Right renal pelvis (tissue), 4 donors: ENCODE data around the gene BSCL2. TPM values are rescaled to one million over a fixed set of nuclear protein-coding genes. Genes with fewer than 3 reads are reported as not detected.
"Not testable (repeated sequence)": the region's sequence is repeated elsewhere in the genome, so short reads cannot be mapped to it uniquely, and the experiment has no call there.

Experiments used
- DNase-seq, 4 donors: peaks; one replicate each; pipeline ENCODE4 v3.0.0-alpha.2; 2013; ENCODE audit warnings: low read depth in 4 of 4, low spot score in 3 of 4, missing footprints in 1 of 4
- polyA plus RNA-seq, 4 donors: library from polyadenylated mRNA; unstranded; fragments of 120-200 nt; gene quantifications; one replicate each; pipeline ENCODE4 v1.2.1, GENCODE V29; 2013; ENCODE audit not compliant: insufficient read length in 4 of 4

Gene BSCL2
- polyA plus RNA-seq, result 10 to 100 TPM; 60.3 to 69.8 (median 68.3) TPM

DNA sequence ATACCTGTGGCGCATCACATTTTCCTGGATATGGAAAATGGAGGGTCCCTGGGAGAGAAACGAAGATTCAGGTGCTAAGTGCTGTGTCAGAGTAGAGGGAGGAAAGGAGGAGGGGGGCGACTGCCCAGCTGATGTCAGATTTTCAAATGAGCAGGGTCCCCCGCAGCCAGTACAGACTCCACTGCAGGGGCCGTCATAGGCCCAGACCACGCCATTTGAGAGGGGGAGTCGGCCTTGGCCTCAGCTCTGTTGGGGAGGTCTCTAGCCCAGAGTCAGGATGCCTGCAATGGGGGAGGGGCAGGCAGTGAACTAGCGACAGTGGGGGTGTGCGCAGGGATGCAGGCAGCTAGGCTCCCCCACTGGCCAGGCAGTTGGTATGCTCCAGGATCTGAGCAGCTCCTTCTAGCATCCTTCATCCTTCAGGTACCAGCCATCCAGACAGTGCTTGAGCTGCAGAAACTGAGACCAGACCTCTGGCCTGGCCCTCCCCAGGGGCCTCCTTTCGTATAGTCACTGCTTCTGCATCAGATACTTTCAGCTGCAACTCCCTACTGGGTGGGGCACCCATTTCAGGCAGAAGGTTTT, at the start of gene BSCL2, which contains the start of gene GNG3:
TSS of gene BSCL2 (minus strand) at position 148 of the 585 bp plus-strand sequence. CDS start 229 bp downstream, outside the sequence.
TSS of gene GNG3 (plus strand) at position 400 of the 585 bp plus-strand sequence. CDS start 620 bp downstream, outside the sequence.
- DNase-seq, result peak in 2 of 4 donors; percentile 72 to 75

DNA sequence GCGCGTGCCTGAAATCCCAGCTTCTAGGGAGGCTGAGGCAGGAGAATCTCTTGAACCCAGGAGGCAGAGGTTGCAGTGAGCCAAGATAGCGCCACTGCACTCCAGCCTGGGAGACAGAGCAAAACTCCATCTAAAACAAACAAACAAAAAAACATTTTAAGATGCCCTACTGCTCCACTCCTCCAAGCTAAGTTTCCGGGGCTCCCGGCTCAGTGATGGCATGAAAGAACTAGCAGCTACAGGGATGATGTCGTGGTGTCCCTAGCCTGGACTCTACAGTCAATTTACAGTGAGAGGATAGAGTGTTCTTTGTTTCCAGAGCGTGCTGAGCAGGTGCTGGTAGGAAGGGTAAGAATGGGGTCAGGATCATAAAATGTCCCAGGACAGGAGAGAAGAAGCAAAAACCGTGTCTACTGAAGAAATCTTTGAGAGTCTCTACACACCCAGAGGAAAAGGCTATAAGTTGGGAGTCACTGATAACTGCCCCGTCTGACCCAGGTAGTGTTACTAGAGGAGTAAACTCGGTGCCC, 47.9 kb upstream of the BSCL2 start:
- no peak for DNase-seq

DNA sequence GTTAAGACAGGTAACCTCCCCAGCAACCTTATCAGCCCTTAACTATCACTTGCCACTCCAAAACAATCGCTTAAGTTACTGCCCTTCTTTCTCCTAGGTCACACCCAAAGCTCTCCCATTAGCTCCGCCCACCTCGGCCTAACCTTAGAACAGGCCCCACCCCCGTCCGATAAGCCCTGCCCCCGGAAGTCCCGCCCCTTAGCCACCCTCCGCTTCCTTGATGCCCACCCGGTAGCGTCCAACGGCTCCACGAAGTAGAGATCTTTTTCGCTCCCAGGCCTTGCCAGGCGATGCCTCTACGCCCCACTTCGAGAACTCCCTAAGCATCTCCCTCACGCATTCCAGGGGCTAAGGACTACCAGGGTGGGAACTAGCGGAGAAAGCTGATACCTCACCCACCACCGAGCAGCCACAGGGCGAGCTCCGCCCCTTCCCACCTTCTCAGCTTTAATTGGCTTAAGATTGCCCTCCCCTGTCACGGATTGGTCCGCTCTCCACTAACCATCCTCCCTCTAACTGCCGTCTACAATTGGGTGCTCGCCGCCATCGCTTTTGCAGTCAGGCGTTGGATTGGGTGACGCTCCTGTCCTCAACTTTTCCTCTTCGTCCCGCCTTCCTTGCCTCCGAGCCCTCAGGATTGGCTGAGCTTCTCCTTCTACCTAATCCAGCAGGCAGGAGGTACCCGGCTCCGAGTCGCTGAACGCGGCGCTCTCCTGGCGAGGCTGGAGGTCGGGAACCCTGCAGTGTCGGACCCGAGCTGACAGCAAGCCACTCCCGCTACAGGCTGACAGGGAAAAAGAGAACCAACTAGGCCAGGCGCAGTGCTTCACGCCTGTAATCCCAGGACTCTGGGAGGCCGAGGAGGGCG, 46.7 kb upstream of the BSCL2 start, which contains the start of gene ZBTB3:
TSS of gene ZBTB3 (minus strand) at position 425 of the 868 bp plus-strand sequence. CDS start 496 bp downstream, outside the sequence.
- DNase-seq, result peak; percentile 91 to 98 (median 96)

DNA sequence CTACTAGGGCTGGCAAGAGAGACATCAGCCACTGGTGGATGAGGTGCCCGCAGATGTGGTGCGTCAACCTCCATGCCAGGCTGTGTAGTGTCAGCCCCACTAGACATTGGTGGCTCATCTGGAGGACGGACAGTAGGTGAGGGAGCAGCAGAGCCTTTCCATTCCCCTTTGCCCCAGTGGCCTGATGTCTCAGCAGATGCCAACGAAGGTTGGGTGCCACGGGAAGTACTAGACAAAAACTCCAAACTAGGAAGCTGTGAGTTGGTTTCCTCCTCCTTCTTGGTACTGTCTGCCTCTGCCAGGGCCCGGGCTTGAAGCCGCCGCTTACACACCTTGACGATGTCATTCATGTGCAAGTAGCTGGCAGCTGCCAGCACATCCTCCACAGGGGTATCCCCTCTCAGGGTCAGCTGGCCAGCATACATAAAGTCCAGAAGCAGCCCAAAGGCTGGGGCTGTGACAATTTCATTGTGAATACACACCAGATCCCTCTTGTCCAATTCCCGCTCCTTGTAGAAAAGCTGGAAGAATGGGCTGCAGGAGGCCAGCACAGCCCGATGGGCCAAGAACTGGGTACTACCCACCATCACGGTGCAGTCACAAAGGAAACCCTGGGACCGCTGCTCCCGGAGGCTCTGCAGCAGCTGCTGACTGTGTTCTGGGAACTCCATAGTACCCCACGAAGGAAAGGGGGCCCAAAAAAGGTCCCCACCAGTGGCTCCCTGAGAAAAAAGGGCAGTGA, 45.9 kb upstream of the BSCL2 start:
- DNase-seq, result no peak

DNA sequence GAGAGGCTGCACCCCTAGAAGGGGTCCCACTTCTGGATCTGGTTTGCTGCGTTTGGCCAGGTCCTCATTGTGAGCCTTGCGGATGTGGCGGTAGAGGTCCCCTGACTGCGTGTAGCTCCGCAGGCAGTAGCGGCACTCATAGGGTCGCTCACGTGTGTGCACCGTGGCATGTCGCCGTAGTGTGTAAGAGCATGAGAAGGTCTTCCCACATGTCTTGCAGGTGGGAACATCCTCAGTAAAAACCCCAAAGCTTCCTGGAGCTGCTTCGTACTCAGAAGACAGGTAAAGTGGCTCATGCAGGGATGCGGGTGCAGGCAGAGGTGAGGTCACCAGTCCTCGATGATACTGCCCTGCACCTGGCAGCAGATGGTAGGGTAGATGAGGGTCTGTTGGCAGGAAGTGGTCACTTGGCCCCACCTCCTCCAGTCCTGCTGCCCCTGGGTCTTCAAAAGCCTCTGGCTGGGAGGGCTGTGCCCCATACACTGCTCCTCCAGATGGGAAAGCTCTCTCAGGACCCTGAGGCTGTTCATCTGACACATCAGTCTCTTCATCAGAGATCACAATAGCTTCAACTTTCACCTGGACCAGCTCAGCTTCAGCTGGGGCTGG, 45.1 kb upstream of the BSCL2 start:
- no peak for DNase-seq

DNA sequence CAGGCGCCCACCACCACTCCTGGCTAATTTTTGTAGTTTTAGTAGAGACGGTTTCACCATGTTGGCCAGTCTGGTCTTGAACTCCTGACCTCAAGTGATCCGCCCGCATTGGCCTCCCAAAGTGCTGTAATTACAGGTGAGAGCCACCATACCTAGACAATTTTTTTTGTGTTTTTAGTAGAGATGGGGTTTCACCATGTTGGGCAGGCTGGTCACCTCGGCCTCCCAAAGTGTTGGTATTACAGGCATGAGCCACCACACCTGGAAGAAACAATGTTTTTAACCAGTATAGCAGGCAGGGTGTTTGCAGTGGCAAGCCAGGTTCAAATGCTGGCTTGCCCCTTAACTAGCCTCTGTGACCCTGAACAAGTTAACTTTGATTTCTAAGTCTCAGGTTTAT, 42.7 kb upstream of the BSCL2 start:
- DNase-seq, result not testable (repeated sequence)

DNA sequence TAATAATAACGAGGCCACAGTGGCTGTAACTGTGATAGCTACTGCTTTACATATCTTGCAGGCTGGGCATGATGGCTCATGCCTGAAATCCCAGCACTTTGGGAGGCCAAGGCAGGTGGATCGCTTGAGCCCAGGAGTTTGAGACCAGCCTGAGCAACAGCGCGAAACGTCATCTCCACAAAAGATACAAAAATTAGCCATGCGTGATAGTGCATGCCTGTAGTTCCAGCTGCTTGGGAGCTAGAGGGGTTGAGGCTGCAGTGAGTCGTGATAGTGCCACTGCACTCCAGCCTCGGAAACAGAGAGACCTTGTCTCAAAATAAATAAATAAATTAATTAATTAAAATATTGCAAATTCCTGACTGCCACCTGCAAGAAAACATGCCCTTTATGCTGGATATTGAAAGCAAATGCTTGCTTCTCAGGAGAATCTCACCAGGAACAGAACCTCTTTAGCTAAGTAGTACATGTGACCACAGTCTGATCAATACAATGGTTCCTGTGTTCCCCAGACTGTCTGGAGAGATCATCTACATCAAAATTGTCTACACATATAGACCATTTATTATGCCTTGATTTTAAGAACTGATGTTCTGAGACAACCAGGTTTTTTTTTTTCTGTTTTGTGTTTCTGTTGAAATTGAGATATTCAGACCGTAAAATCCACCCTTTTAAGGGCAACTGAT, 40.4 kb upstream of the BSCL2 start:
- DNase-seq, result no peak

DNA sequence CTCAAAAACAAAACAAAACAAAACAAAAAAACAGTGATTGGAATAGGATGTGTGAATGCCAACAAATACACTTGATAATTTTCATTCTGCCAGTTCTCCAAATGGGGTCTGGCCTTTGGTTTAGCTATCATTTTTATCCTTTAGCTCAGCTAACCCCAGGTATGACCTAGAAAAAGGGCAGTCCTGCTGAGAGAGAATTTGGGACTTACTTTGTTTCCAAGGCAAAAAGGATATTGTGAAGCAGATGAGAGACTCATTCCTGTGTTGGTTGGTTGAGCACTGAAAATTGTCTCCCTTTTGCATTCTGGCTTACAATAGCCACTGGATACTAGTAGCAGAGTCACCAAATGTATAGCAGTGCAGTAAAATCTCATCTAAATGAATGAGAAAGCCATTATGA, 30.0 kb upstream of the BSCL2 start:
- DNase-seq, result no peak

DNA sequence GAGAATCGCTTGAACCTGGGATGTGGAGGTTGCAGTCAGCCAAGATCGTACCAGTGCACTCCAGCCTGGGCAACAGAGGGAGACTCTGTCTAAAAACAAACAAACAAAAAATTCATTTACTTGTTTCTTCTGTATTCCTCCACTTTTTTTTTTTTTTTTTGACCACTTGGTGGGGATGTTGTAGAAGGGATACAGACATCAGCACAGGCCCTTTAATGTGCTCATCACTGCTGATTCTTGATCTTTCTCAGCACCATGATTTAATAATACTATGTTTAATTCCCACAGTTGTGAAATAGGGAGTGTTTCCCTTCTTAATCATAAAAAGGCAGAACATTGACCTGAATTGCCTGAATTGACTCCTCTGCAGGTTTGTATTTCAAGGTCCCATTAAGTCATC, 25.6 kb upstream of the BSCL2 start:
- no peak for DNase-seq

DNA sequence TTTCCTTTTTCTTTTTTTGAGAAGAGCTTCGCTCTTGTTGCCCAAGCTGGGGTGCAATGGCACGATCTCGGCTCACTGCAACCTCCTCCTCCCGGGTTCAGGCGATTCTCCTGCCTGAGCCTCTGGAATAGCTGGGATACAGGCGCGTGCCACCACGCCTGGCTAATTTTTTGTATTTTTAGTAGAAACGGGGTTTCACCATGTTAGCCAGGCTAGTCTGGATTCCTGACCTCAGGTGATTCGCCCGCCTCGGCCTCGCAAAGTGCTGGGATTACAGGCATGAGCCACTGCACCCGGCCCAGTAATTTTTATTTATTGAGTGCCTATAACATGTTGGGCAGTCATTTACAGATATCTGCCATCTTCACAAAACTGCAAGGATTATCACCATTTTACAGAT, 22.9 kb upstream of the BSCL2 start:
- not testable (repeated sequence) for DNase-seq

DNA sequence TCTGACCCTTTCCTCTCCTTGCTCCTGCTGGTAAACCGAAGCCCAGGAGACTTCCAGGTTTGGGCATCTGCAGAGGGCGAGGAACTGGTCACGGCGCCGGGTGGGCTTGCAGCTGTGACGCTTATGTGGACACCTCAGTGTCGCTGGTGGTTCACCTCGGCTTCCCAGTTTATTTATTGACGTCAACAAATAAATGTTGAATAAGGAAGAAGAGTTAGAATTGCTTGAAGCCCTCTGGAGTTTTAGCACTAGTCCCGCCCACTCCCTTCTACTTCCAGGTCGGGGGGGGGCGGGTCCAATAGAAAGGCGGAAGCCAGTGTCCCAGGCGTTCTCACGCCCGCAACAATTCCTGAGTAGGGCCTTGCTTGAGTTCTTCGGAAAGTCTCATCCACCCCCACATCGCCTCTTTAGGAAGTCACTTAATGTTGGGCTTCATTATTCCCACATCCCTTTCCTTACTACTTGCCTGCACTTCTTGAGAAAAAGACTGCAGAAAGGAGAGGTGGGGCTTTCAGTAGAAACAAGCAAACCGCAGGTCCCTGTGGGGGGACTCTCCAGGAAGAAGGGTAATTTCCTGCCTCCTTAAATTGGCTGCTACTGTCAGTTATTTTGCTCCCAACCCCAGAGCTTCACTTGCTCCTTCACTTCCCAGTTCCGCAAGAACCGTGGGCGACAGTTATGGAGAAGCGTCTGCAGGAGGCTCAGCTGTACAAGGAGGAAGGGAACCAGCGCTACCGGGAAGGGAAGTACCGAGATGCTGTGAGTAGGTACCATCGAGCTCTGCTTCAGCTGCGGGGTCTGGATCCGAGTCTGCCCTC, 21.2 kb upstream of the BSCL2 start, which contains the start of gene TTC9C:
TSS of gene TTC9C (plus strand) at position 316 of the 818 bp plus-strand sequence. CDS start at position 679, 363 bp downstream.
- DNase-seq, result peak; percentile 74 to 80 (median 76)

DNA sequence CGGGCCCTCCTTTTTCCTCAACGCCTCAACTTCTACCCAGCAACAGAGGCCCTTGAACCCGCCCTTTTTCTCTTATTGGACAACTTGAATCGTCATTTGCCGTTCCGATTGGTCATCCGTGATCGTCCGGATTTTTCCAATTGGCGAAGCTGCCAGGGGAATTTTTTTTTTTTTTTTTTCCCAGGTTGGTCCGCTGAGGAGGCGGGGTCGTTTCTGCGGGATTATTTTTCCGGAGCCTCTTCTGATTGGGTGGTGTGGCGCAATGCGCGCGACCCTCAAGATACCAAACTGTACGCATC, 20.6 kb upstream of the BSCL2 start:
- DNase-seq, result peak; percentile 93 to 98 (median 98)

DNA sequence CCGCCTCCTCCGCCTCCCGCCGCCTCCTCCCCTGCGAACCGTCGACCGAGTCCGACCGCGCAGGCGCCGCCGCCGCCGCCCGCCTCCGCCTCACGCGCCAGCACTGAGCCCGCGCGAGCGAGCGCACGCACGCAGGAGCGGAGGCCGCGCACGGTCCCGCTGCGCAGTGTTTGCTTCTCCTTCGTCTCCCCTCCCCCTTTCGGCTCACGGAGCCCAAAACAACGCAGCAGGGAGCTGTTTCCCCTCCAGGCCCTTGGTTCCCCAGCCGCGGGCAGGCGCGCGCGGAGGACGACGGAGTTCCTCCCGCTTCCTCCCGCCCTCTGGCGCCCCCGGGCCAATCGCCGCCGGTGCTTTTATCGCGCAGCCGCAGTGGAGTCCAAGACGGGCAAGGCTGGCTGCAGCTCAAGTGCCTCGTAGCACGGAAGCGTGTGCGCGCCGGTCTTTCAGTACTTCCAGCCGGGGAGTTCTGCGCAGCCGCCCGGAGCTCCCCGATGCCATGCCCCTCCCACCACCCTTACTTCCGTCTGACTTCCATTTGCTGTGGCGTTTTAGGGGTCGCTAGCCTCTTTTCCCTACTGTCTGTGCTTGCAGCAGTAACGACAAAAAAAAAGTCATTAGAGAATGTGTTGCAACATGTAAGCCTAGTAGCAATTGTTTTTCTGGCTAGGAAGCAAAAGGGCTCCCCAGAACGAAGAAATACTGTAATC, 20.1 kb upstream of the BSCL2 start, which contains the start of gene HNRNPUL2:
TSS of gene HNRNPUL2 (minus strand) at position 293 of the 707 bp plus-strand sequence. CDS start 301 bp downstream, outside the sequence.
- DNase-seq, result peak; percentile 96 to 97 (median 97)

DNA sequence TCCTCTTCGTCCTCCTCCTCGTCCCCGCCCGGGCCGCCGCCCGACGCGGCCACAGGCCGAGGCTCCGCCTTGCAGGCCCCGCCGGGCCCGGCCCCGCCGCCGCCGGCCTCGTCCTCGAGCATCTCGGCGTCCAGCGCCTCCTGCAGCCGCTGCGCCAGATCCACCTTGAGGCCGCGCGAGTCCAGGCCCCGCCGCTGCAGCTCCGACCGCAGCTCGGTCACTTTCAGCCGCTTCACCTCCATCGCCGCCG, 19.6 kb upstream of the BSCL2 start:
- DNase-seq, result no peak

DNA sequence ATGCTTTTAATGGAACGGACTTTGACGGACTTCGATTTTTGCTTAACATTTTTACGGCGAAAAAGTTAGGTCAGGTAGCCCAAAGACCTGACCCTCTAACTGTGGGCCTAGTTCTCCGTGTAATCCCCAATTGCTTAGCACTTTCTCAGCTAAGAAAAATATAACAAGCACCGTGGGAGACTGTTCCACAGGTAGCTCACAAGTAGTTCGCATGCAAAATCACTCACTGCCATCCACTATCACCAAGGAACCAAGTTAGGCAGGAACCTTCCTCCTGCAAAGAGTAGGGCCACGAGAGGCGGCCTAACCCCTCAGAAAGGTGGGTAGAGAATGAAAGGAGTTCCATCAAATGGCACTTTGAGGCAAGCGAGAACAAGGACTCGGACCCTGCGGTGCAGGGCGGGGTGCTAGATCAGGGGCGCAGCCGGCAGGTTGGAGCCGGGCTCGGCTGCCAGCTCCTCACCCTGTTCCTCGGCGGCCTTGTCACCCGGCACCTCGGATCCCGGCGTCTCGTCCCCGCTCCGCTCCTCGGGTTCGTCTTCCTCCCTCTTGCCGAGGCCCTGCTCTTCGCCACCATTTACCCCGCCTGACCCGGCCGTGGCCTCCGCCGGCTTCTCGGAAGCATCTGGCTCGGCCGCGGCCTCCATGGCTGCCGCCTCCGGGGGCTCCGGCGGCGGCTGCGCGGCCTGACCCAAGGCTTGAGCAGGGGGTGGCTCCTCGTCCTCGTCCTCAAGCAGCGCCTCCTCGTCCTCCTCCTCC, 19.1 kb upstream of the BSCL2 start:
- DNase-seq, result no peak

DNA sequence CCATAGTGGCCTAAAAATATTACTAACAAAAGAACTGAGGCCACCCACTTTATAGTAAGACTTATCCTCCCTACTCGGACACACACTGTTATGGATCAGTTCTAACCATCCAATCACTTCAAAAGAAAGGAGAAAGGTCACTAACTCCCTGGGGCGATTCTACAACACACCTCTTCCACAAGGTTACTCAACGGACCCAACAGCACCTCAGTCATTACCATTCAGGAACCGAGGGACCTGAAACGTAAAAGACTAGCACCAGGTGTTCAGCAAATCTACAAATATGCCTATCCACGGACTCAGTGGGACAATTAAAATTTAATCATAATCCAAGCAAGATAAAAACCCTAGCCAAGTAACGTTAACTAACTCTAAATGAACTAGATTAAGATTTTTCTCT, 18.4 kb upstream of the BSCL2 start:
- DNase-seq, result no peak

DNA sequence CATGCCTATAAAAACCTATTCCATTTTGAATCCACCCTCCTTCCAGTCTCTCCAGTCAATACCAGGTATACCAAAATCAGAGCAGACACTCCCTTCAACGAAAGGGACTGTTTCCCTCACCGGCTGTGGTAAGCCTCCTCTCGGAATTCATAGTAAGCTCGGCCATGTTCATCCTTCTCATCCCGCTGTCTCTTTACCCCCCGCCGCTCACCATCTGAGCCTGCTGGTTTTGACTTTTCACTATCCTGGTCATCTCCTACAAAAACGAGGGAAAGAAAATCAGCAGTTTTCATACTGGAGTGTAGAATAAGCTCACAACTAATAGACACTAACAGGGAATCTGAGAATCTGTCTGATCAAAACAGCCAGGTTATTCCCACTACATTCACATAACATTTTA, 16.9 kb upstream of the BSCL2 start:
- no peak for DNase-seq

DNA sequence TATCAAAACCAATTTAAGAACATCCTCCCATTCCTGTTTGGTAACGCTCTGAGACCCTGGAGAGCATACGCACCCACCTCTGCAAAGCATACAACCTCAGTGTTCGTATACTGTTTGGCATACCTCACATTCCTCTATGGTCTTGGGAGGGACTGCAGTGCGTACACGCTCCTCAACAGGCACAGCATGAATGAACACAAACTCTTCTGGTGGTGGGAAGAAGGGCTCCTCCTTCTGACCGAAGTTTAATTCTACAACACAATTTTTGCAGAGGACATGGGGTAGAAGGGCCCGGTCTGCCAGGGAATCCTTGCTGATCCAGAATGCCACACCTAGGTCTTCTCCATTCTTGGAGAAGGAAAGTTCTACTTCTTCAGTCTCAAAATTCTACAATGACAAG, 14.8 kb upstream of the BSCL2 start:
- no peak for DNase-seq
